Peyer's patch (tissue), 4 donors: ENCODE data around the gene NOL6. TPM values are rescaled to one million over a fixed set of nuclear protein-coding genes. Genes with fewer than 3 reads are reported as not detected.
A peak's percentile ranks its signal among the peaks of the same experiment; 100 is the strongest.
"Not testable (repeated sequence)": the region's sequence is repeated elsewhere in the genome, so short reads cannot be mapped to it uniquely, and the experiment has no call there.

Experiments
- DNase-seq, 3 donors: peaks; one replicate each; pipeline ENCODE4 v3.0.0-alpha.2; 2017 to 2019
- H3K27ac ChIP-seq, 4 donors: fragments of 200-600 bp; sonication (generic); one replicate each; pipeline ENCODE4 v1.5.1; 2016 to 2019
- H3K27me3 ChIP-seq, 2 donors: fragments of 200-600 bp; sonication (generic); one replicate each; pipeline ENCODE4 v1.5.1; 2019
- H3K36me3 ChIP-seq, 3 donors: fragments of 200-600 bp; sonication (generic); one replicate each; pipeline ENCODE4 v1.5.1; 2016 to 2019
- H3K4me1 ChIP-seq, 4 donors: fragments of 200-600 bp; sonication (generic); one replicate each; pipeline ENCODE4 v1.5.1; 2016 to 2019
- H3K4me3 ChIP-seq, 4 donors: fragments of 200-600 bp; sonication (generic); 1 replicate in 3 of 4; 2 replicates in 1 of 4; pipeline ENCODE4 v1.5.1; 2016 to 2019; ENCODE audit warnings: mild to moderate bottlenecking in 1 of 4
- H3K9me3 ChIP-seq, 4 donors: fragments of 200-600 bp; sonication (generic); one replicate each; pipeline ENCODE4 v1.5.1; 2016 to 2019; ENCODE audit warnings: mild to moderate bottlenecking in 1 of 4
- CTCF ChIP-seq, 6 experiments: fragments of 450-650 bp in 4 of 6; fragments of 200-600 bp in 2 of 6; sonication (generic) in 1 of 6; IDR thresholded peaks; one replicate each; pipeline ENCODE4 v1.5.1; 2017 to 2019; ENCODE audit warnings: antibody characterized with exemption in 6 of 6, mild to moderate bottlenecking in 3 of 6, moderate library complexity in 1 of 6
- POLR2A ChIP-seq, 2 donors: fragments of 450-650 bp; IDR thresholded peaks; one replicate each; pipeline ENCODE4 v1.5.1; 2017; ENCODE audit warnings: antibody characterized with exemption in 2 of 2, mild to moderate bottlenecking in 2 of 2, moderate library complexity in 2 of 2
- total RNA-seq, 4 donors: library from RNA; depleted of rRNA; stranded (reverse); fragments of >200 nt; gene quantifications; one replicate each; pipeline ENCODE4 v1.1.0, GENCODE V29; 2016

The NOL6 gene, protein sequence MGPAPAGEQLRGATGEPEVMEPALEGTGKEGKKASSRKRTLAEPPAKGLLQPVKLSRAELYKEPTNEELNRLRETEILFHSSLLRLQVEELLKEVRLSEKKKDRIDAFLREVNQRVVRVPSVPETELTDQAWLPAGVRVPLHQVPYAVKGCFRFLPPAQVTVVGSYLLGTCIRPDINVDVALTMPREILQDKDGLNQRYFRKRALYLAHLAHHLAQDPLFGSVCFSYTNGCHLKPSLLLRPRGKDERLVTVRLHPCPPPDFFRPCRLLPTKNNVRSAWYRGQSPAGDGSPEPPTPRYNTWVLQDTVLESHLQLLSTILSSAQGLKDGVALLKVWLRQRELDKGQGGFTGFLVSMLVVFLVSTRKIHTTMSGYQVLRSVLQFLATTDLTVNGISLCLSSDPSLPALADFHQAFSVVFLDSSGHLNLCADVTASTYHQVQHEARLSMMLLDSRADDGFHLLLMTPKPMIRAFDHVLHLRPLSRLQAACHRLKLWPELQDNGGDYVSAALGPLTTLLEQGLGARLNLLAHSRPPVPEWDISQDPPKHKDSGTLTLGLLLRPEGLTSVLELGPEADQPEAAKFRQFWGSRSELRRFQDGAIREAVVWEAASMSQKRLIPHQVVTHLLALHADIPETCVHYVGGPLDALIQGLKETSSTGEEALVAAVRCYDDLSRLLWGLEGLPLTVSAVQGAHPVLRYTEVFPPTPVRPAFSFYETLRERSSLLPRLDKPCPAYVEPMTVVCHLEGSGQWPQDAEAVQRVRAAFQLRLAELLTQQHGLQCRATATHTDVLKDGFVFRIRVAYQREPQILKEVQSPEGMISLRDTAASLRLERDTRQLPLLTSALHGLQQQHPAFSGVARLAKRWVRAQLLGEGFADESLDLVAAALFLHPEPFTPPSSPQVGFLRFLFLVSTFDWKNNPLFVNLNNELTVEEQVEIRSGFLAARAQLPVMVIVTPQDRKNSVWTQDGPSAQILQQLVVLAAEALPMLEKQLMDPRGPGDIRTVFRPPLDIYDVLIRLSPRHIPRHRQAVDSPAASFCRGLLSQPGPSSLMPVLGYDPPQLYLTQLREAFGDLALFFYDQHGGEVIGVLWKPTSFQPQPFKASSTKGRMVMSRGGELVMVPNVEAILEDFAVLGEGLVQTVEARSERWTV
- 10 to 100 TPM; 14.5 to 26.4 (median 18.4) TPM for total RNA-seq

DNA sequence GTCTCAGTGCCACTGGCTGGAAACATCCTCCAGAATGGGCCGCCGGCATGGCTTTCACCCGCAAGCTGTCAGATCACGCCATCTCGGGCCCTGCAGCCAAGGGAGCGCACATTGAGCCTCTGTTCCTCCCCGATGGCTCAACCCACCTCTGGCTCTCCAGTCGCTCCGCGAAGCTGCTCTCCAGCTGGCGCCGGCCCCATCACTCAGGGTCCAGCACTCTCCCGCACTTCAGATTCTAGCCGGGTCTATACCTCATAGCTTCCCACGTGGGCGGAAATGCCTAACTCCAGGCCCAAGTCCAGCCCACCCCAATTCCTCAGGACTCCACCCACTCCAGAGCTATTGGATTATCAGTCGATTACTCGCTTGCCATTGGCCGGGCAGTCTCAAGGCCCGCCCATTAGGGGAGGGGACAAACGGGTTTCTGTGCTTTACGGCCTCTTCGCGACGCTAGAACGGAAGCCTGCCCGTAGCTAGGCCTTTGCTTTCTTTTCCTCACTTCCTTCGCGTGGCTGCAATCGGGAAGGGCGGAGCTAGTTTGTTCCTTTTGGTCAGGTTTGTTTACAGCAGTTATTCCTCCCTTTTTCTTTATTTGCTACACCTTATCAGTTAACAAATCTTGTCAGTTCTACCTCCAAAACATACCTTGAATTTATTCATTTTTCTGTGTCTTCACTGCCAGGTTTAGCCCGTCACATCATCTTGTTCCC lies at the start of gene NOL6:
Gene NOL6 (minus strand): TSS at position 282 of the 710 bp plus-strand sequence. CDS start 82 bp downstream, at position 200.
- H3K9me3 ChIP-seq: no peaks in the 10 kb centered on the region
- H3K36me3 ChIP-seq: peaks cover 0 to 34% (median 0%) of the 10 kb centered on the region in 3 donors
- peak within 1 kb of the TSS; percentile 76 to 83 (median 80) for H3K4me3 ChIP-seq
- peaks cover 0 to 16% (median 8%) of the 10 kb centered on the region in 4 donors for H3K4me1 ChIP-seq
- peak; percentile 96 to 99 (median 97) for DNase-seq
- H3K27me3 ChIP-seq: no peaks in the 10 kb centered on the region
- TF ChIP-seq CTCF (IDR thresholded peaks at IDR 0.05) (no peak), POLR2A (IDR thresholded peaks at IDR 0.05) (peak in 1 of 2 donors; percentile 55)
- peak within 1 kb of the TSS; percentile 59 to 67 (median 64) for H3K27ac ChIP-seq

GRCh38 chr9:33521861-33522260 lies 48.1 kb upstream of the NOL6 start:
- DNase-seq, H3K4me3 ChIP-seq, H3K36me3 ChIP-seq, H3K27ac ChIP-seq, H3K9me3 ChIP-seq: not testable (repeated sequence)
- Histone ChIP-seq H3K4me1 (peaks cover 0 to 16% (median 5%) of the 10 kb centered on the region in 4 donors), H3K27me3 (peaks cover 0 to 21% of the 10 kb centered on the region in 2 donors)

DNA sequence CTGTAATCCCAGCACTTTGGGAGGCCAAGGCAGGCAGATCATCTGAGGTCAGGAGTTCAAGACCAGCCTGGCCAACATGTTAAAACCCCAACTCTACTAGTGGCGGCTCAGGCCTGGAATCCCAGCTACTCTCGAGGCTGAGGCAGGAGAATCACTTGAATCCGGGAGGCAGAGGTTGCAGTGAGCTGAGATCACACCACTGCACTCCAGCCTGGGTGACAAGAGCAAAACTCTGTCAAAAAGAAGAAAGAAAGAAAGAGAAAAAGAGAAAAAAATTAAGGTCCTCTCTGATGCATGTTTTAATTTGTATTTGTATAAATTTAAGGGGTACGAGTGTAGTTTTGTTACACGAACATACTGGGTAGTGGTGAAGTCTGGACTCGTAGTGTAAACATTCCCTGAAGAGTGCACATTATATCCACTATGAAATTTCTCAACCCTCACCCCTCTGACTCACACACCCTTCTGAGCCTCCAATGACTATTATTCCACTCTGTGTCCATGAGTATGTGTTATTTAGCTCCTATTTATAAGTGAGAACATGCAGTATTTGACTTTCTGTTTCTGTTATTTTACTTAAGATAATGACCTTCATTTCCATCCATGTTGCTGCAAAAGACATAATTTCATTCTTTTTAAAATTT lies 44.3 kb upstream of the NOL6 start:
- H3K27me3 ChIP-seq, H3K27ac ChIP-seq, DNase-seq, H3K4me3 ChIP-seq, H3K36me3 ChIP-seq, H3K4me1 ChIP-seq, H3K9me3 ChIP-seq: not testable (repeated sequence)

- peak in 5 of 6 experiments; percentile 2 to 54 (median 34) for TF ChIP-seq CTCF (IDR thresholded peaks at IDR 0.05)
- no peak for TF ChIP-seq POLR2A (IDR thresholded peaks at IDR 0.05)
- Histone ChIP-seq H3K27me3 (peaks cover 0 to under 1% of the 10 kb centered on the region in 2 donors), H3K27ac (no peak overlapping the region), H3K4me3 (no peak overlapping the region), H3K4me1 (no peaks in the 10 kb centered on the region), H3K9me3 (no peaks in the 10 kb centered on the region), H3K36me3 (no peaks in the 10 kb centered on the region)
- DNase-seq: peak in 1 of 3 donors; percentile 50
These were observed 43.6 kb upstream of the NOL6 start for GRCh38 chr9:33517373-33517772.

DNA sequence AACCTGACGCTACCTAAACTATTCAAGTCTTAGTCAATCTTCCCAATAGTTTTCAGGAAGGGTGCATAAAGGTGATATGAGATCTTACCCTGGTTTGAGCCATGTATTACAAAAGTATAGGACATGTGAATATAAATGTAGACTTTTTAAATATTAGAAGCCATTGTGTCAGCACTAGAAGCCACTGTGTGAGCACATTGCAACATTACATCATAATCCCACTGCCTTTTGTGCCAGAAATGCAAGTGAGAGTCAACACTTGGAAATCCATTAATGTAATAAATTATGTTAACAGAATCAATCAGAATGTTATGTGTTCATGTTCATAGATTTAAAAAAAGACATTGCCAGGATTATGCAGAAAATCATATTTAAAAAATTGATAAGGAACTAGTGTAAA lies 42.7 kb upstream of the NOL6 start:
- not testable (repeated sequence) for DNase-seq, H3K9me3 ChIP-seq, H3K4me3 ChIP-seq, H3K27ac ChIP-seq, H3K27me3 ChIP-seq, H3K4me1 ChIP-seq, H3K36me3 ChIP-seq

- DNase-seq, H3K36me3 ChIP-seq, H3K27ac ChIP-seq, H3K4me1 ChIP-seq, H3K4me3 ChIP-seq, H3K9me3 ChIP-seq, H3K27me3 ChIP-seq: not testable (repeated sequence)
These were observed 41.7 kb upstream of the NOL6 start for GRCh38 chr9:33515342-33515995.

DNA sequence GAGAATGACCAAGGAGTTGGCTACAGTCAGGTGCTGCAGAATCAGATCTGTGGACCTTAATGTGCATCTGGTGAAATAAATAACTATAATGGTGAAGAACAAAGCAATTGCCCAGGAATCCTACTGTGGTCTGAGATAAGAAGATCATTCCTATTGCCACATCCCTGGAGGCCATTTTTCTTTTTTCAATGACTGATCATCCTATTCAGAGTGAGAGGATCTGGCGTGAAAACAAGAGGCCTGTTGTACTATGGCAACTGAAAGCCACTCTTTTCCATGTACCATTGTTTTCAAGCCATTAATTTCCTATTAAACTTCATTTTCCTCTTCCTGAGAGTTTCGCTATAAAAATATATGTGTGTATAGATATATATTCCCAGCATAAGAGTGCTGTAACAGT lies 38.8 kb upstream of the NOL6 start:
- not testable (repeated sequence) for H3K9me3 ChIP-seq, H3K4me3 ChIP-seq, DNase-seq, H3K27ac ChIP-seq, H3K4me1 ChIP-seq, H3K36me3 ChIP-seq, H3K27me3 ChIP-seq

DNA sequence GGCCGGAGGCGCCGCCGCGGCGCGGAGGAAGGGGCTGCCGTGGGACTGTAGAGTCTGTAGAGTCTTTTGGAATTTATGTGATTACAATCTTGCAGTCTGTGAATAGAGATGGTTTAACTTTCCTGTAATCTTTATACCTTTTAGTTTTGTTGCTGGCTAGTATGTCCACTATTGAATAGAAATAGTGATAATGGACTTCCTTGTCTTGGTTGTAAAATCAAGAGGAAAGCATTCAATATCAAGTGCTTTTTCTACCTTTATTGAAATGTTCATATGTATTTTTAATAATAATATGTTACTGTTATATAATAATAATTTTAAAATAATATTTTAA lies 37.4 kb upstream of the NOL6 start:
- H3K36me3 ChIP-seq: not testable (repeated sequence)
- peak overlapping the region; percentile 40 to 62 (median 52) for H3K4me3 ChIP-seq

More for the DNA sequence above, 37.4 kb upstream of the NOL6 start:
- peak overlapping the region in 3 of 4 donors; percentile 6 to 66 (median 34) for H3K27ac ChIP-seq
- H3K9me3 ChIP-seq, H3K27me3 ChIP-seq, H3K4me1 ChIP-seq, DNase-seq: not testable (repeated sequence)
